Vagina (tissue), 2 donors: ENCODE results near the gene CARD14. TPM values are rescaled to one million over a fixed set of nuclear protein-coding genes. Genes with fewer than 3 reads are reported as not detected.

Experiments used
- DNase-seq, 2 donors: peaks; one replicate each; pipeline ENCODE4 v3.0.0-alpha.2; 2017; ENCODE audit errors: extremely low spot score in 2 of 2
- H3K27ac ChIP-seq: fragments of 200-600 bp; sonication (generic); one replicate; pipeline ENCODE4 v1.5.1; 2019
- H3K27me3 ChIP-seq: fragments of 200-600 bp; sonication (generic); one replicate; pipeline ENCODE4 v1.5.1; 2019
- H3K36me3 ChIP-seq, 2 donors: fragments of 200-600 bp; sonication (generic); one replicate each; pipeline ENCODE4 v1.5.1; 2017 to 2019
- H3K4me1 ChIP-seq: fragments of 200-600 bp; sonication (generic); one replicate; pipeline ENCODE4 v1.5.1; 2019
- H3K4me3 ChIP-seq, 2 donors: fragments of 200-600 bp; sonication (generic); 1 replicate in 1 of 2; 2 replicates in 1 of 2; pipeline ENCODE4 v1.5.1; 2016 to 2019
- H3K9me3 ChIP-seq: fragments of 200-600 bp; sonication (generic); one replicate; pipeline ENCODE4 v1.5.1; 2019
- CTCF ChIP-seq, 3 experiments: fragments of 450-650 bp in 2 of 3; fragments of 200-600 bp in 1 of 3; sonication (generic) in 1 of 3; IDR thresholded peaks; one replicate each; pipeline ENCODE4 v1.5.1; 2017 to 2019; ENCODE audit warnings: antibody characterized with exemption in 3 of 3, mild to moderate bottlenecking in 2 of 3, moderate library complexity in 2 of 3
- POLR2A ChIP-seq, 2 donors: fragments of 450-650 bp; IDR thresholded peaks; one replicate each; pipeline ENCODE4 v1.6.1; 2017; ENCODE audit warnings: antibody characterized with exemption in 2 of 2, mild to moderate bottlenecking in 2 of 2, moderate library complexity in 2 of 2
- POLR2AphosphoS5 ChIP-seq, 2 donors: sonication (generic); formaldehyde crosslinking; IDR thresholded peaks; one replicate each; pipeline ENCODE4 v1.9.0; 2017; ENCODE audit warnings: antibody characterized with exemption in 2 of 2, mild to moderate bottlenecking in 2 of 2, low read depth in 1 of 2; ENCODE audit not compliant: insufficient read depth in 1 of 2
- intact Hi-C: fragments of 100-400 bp; cut with DNase I; formaldehyde crosslinking; loops from one replicate; pipeline ENCODE4 v1.15.1; 2023
- total RNA-seq: library from RNA; depleted of rRNA; stranded (reverse); fragments of >200 nt; gene quantifications from one replicate; pipeline ENCODE4 v1.2.3, GENCODE V29; 2016

The CARD14 gene
- total RNA-seq, 1 donor from 2014 or later: 30.0 TPM

- Histone ChIP-seq H3K27me3 (no peaks in the 10 kb centered on the region), H3K9me3 (no peaks in the 10 kb centered on the region), H3K4me1 (no peaks in the 10 kb centered on the region), H3K27ac (no peak overlapping the region), H3K36me3 (peaks cover 5 to 47% of the 10 kb centered on the region in 2 donors), H3K4me3 (no peak overlapping the region)
- TF ChIP-seq CTCF (IDR thresholded peaks at IDR 0.05) (no peak), POLR2A (IDR thresholded peaks at IDR 0.05) (no peak), POLR2AphosphoS5 (IDR thresholded peaks at IDR 0.05; ENCODE audit: insufficient read depth in 1 of 2, low read depth in 1 of 2) (no peak)
- DNase-seq: no peak
- intact Hi-C loops: no loop called here
Observed at GRCh38 chr17:80209765-80210164, 39.9 kb downstream of the CARD14 start.

GRCh38 chr17:80210348-80211108 lies 40.7 kb downstream of the CARD14 start:
- TF ChIP-seq POLR2A (IDR thresholded peaks at IDR 0.05) (no peak), POLR2AphosphoS5 (IDR thresholded peaks at IDR 0.05; ENCODE audit: insufficient read depth in 1 of 2, low read depth in 1 of 2) (no peak), CTCF (IDR thresholded peaks at IDR 0.05) (no peak)
- peaks cover 5 to 52% of the 10 kb centered on the region in 2 donors for H3K36me3 ChIP-seq
- intact Hi-C loops: no loop called here
- H3K4me3 ChIP-seq: no peak overlapping the region
- no peak for DNase-seq
- H3K9me3 ChIP-seq: no peaks in the 10 kb centered on the region
- no peaks in the 10 kb centered on the region for H3K27me3 ChIP-seq
- no peak overlapping the region for H3K27ac ChIP-seq
- no peaks in the 10 kb centered on the region for H3K4me1 ChIP-seq

- H3K4me1 ChIP-seq: no peaks in the 10 kb centered on the region
- H3K27ac ChIP-seq: no peak overlapping the region
- peaks cover 5 to 57% of the 10 kb centered on the region in 2 donors for H3K36me3 ChIP-seq
- intact Hi-C loops: no loop called here
- TF ChIP-seq POLR2A (IDR thresholded peaks at IDR 0.05): no peak
- TF ChIP-seq CTCF (IDR thresholded peaks at IDR 0.05): no peak
- no peak for TF ChIP-seq POLR2AphosphoS5 (IDR thresholded peaks at IDR 0.05; ENCODE audit: insufficient read depth in 1 of 2, low read depth in 1 of 2)
- no peak overlapping the region for H3K4me3 ChIP-seq
- no peaks in the 10 kb centered on the region for H3K27me3 ChIP-seq
- no peak for DNase-seq
- no peaks in the 10 kb centered on the region for H3K9me3 ChIP-seq
Observed at GRCh38 chr17:80212109-80212508, 42.3 kb downstream of the CARD14 start.

GRCh38 chr17:80212511-80212910 lies 42.7 kb downstream of the CARD14 start:
- DNase-seq: no peak
- no peaks in the 10 kb centered on the region for H3K27me3 ChIP-seq
- H3K36me3 ChIP-seq: peaks cover 5 to 57% of the 10 kb centered on the region in 2 donors
- intact Hi-C loops: no loop called here
- TF ChIP-seq CTCF (IDR thresholded peaks at IDR 0.05) (no peak), POLR2A (IDR thresholded peaks at IDR 0.05) (no peak), POLR2AphosphoS5 (IDR thresholded peaks at IDR 0.05; ENCODE audit: insufficient read depth in 1 of 2, low read depth in 1 of 2) (no peak)
- no peak overlapping the region for H3K27ac ChIP-seq
- H3K4me1 ChIP-seq: no peaks in the 10 kb centered on the region
- H3K9me3 ChIP-seq: no peaks in the 10 kb centered on the region
- no peak overlapping the region for H3K4me3 ChIP-seq

GRCh38 chr17:80212962-80213642 lies 43.3 kb downstream of the CARD14 start:
- Histone ChIP-seq H3K4me3 (no peak overlapping the region), H3K27ac (no peak overlapping the region), H3K27me3 (no peaks in the 10 kb centered on the region), H3K36me3 (peaks cover 5 to 53% of the 10 kb centered on the region in 2 donors), H3K4me1 (peaks cover under 1% of the 10 kb centered on the region), H3K9me3 (no peaks in the 10 kb centered on the region)
- no peak for TF ChIP-seq CTCF (IDR thresholded peaks at IDR 0.05)
- TF ChIP-seq POLR2AphosphoS5 (IDR thresholded peaks at IDR 0.05; ENCODE audit: insufficient read depth in 1 of 2, low read depth in 1 of 2): no peak
- no peak for TF ChIP-seq POLR2A (IDR thresholded peaks at IDR 0.05)
- intact Hi-C loops: no loop called here
- DNase-seq: no peak
